H1 (cell line): Measurements from ENCODE around the gene SLMAP.

Source experiments
- CREB1 ChIP-seq: IDR thresholded peaks from 2 replicates; pipeline ENCODE4 v1.6.1; 2012; ENCODE audit warnings: inconsistent platforms
- CTCF ChIP-seq, 3 experiments: IDR thresholded peaks; 1 replicate in 2 of 3; 2 replicates in 1 of 3; pipeline versions ENCODE4 v1.5.1 to v1.6.1; 2011; ENCODE audit warnings: low read length in 3 of 3, mild to moderate bottlenecking in 3 of 3, inconsistent platforms in 2 of 3, low read depth in 1 of 3, moderate library complexity in 1 of 3; ENCODE audit not compliant: insufficient read depth in 1 of 3; ENCODE audit errors: control extremely low read depth in 1 of 3
- YY1 ChIP-seq: IDR thresholded peaks from 2 replicates; pipeline ENCODE4 v1.6.1; 2011; ENCODE audit warnings: low read depth, mild to moderate bottlenecking, low read length

DNA sequence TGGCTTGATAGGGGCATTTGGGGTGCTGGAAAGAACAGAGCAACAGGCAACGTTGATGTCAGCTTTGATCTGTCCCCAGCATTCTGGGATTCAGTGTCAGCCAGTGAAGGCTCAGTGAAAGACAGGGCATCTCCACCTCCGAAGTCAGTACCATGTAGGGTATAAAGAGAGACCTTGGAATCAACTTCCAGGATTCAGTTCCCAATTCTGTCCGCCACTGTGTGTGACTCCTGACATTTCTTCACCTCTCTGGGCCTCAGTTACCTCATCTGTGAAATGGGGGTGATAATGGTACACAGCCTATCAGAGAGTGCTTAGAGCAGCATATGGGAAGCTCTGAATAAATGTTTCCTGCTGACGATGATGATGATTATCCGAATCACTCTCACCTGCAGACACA is 196.5 kb downstream of the SLMAP start:
- no peak for TF ChIP-seq CTCF (IDR thresholded peaks at IDR 0.05; ENCODE audit: control extremely low read depth in 1 of 3, insufficient read depth in 1 of 3, low read depth in 1 of 3, low read length in 3 of 3)
- TF ChIP-seq CREB1 = no peak
- no peak for TF ChIP-seq YY1
